Measurements from ENCODE around the gene OGG1. TPM values are rescaled to one million over a fixed set of nuclear protein-coding genes. Genes with fewer than 3 reads are reported as not detected.
A peak's percentile ranks its signal among the peaks of the same experiment; 100 is the strongest.

Gene OGG1
- polyA plus RNA-seq, 1 donor from 2014 or later: 34.4 TPM

DNA sequence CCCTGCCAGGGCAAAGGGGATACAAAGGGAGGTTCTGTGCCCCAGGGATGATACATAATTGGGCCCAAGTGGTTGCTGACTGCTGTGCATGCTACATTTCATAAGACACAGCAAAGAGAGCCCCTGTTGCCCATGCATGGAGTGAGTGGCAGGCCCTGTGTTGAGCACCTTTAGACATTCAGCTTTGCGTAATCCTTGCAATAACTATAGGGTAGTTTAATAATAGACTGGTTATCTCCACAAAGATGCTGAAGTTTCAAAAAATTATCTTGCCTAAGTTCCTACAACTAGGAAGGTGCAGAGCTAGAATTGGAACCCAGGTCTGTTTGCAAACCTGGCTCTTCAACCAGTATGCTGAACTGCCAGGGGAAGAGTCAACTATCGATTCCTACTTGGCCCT lies 1.7 kb upstream of the OGG1 start:
- H3K9me2 ChIP-seq (ENCODE audit: insufficient read depth, low read length): no peaks in the 10 kb centered on the region
- peaks cover 4% of the 10 kb centered on the region for H3K36me3 ChIP-seq (ENCODE audit: insufficient read depth, low read length)
- H4K20me1 ChIP-seq (ENCODE audit: insufficient read depth): no peaks in the 10 kb centered on the region
- H3K79me2 ChIP-seq (replicated peaks; ENCODE audit: insufficient read depth, low read length): peaks cover 18% of the 10 kb centered on the region
- H3K27me3 ChIP-seq (ENCODE audit: insufficient read depth, low read depth, low read length): no peaks in the 10 kb centered on the region
- no peak overlapping the region for H3K4me3 ChIP-seq (ENCODE audit: low read length)
- no peak overlapping the region for H3K4me2 ChIP-seq (ENCODE audit: low read length)
- no peaks in the 10 kb centered on the region for H3K9me3 ChIP-seq (ENCODE audit: low read length)
- H3K27ac ChIP-seq (ENCODE audit: low read length): no peak overlapping the region
- peaks cover 4% of the 10 kb centered on the region for H3F3A ChIP-seq (ENCODE audit: insufficient read depth, low read length, poor library complexity, severe bottlenecking)
- H3K9ac ChIP-seq (ENCODE audit: low read length): no peak overlapping the region
- no peak overlapping the region for H2AFZ ChIP-seq (ENCODE audit: low read depth, low read length)
- TF ChIP-seq EP300 (conservative IDR thresholded peaks at IDR 0.05; ENCODE audit: poor library complexity, severe bottlenecking) (no peak), TAF1 (IDR thresholded peaks at IDR 0.05; ENCODE audit: low read depth) (no peak), RAD21 (conservative IDR thresholded peaks at IDR 0.05) (no peak), EZH2 (IDR thresholded peaks at IDR 0.05; ENCODE audit: borderline replicate concordance, insufficient read depth, low read length, poor library complexity, severe bottlenecking) (no peak)
- TF ChIP-seq, protein P1, sequence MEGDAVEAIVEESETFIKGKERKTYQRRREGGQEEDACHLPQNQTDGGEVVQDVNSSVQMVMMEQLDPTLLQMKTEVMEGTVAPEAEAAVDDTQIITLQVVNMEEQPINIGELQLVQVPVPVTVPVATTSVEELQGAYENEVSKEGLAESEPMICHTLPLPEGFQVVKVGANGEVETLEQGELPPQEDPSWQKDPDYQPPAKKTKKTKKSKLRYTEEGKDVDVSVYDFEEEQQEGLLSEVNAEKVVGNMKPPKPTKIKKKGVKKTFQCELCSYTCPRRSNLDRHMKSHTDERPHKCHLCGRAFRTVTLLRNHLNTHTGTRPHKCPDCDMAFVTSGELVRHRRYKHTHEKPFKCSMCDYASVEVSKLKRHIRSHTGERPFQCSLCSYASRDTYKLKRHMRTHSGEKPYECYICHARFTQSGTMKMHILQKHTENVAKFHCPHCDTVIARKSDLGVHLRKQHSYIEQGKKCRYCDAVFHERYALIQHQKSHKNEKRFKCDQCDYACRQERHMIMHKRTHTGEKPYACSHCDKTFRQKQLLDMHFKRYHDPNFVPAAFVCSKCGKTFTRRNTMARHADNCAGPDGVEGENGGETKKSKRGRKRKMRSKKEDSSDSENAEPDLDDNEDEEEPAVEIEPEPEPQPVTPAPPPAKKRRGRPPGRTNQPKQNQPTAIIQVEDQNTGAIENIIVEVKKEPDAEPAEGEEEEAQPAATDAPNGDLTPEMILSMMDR (IDR thresholded peaks at IDR 0.05; ENCODE audit: poor library complexity, severe bottlenecking): no peak

DNA sequence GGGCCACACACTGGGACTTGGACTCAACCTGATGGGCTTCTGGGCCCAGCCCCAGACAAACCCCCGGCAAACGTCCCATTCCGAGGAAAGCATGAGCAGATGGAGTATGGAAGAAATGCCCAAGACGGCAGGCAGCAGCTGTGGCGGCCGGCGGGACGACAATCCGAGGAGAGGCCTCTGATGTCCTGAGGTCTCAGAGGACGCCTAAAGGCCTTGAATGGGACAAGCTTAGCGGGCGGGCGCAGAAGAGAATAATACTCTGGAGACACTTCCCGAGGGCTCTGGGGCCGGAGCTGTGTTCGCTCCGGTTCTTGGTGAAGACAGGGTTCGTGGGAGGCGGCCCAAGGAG lies 482 bp upstream of the OGG1 start:
- Histone ChIP-seq H2AFZ (ENCODE audit: low read depth, low read length) (peak overlapping the region; percentile 85), H3K27me3 (ENCODE audit: insufficient read depth, low read depth, low read length) (no peaks in the 10 kb centered on the region), H3K9me2 (ENCODE audit: insufficient read depth, low read length) (no peaks in the 10 kb centered on the region), H3K4me2 (ENCODE audit: low read length) (peak overlapping the region; percentile 99), H3K36me3 (ENCODE audit: insufficient read depth, low read length) (peaks cover 4% of the 10 kb centered on the region), H3K4me3 (ENCODE audit: low read length) (peak overlapping the region; percentile 89), H4K20me1 (ENCODE audit: insufficient read depth) (no peaks in the 10 kb centered on the region), H3K27ac (ENCODE audit: low read length) (peak overlapping the region; percentile 85), H3K9me3 (ENCODE audit: low read length) (no peaks in the 10 kb centered on the region), H3K9ac (ENCODE audit: low read length) (peak overlapping the region; percentile 80), H3K79me2 (replicated peaks; ENCODE audit: insufficient read depth, low read length) (peaks cover 18% of the 10 kb centered on the region), H3F3A (ENCODE audit: insufficient read depth, low read length, poor library complexity, severe bottlenecking) (peaks cover 4% of the 10 kb centered on the region)
- TF ChIP-seq, protein P1 (IDR thresholded peaks at IDR 0.05; ENCODE audit: poor library complexity, severe bottlenecking): no peak
- TF ChIP-seq REST (IDR thresholded peaks at IDR 0.05; ENCODE audit: borderline replicate concordance) (no peak), TAF1 (IDR thresholded peaks at IDR 0.05; ENCODE audit: low read depth) (no peak), RAD21 (conservative IDR thresholded peaks at IDR 0.05) (no peak), SMC3 (conservative IDR thresholded peaks at IDR 0.05; ENCODE audit: poor library complexity) (no peak), POLR2AphosphoS5 (IDR thresholded peaks at IDR 0.05) (no peak), MXI1 (conservative IDR thresholded peaks at IDR 0.05; ENCODE audit: poor library complexity, severe bottlenecking) (no peak), EP300 (conservative IDR thresholded peaks at IDR 0.05; ENCODE audit: poor library complexity, severe bottlenecking) (no peak), EZH2 (IDR thresholded peaks at IDR 0.05; ENCODE audit: borderline replicate concordance, insufficient read depth, low read length, poor library complexity, severe bottlenecking) (no peak)
